Mesenchymal stem cell (in vitro differentiated cells and primary cell): ENCODE data around the gene PYGM.

Experiments used
- DNase-seq: peaks from one replicate; pipeline ENCODE4 v3.0.0-alpha.2; 2013
- H2AFZ ChIP-seq: one replicate; pipeline ENCODE4 v1.6.1; 2013; ENCODE audit warnings: low read depth, mild to moderate bottlenecking, control low read depth, inconsistent platforms, low read length, moderate library complexity
- H2AK5ac ChIP-seq: 2 replicates; pipeline ENCODE4 v1.6.1; 2013; ENCODE audit warnings: low read length, moderate library complexity, mild to moderate bottlenecking, inconsistent platforms; ENCODE audit not compliant: severe bottlenecking
- H2BK120ac ChIP-seq: one replicate; pipeline ENCODE4 v1.6.1; 2013; ENCODE audit warnings: low read depth, mild to moderate bottlenecking, inconsistent platforms, low read length, moderate library complexity
- H2BK12ac ChIP-seq, 2 experiments: one replicate each; pipeline ENCODE4 v1.6.1; 2013; ENCODE audit warnings: inconsistent platforms in 2 of 2, low read length in 2 of 2, mild to moderate bottlenecking in 2 of 2, moderate library complexity in 2 of 2, control low read depth in 1 of 2
- H2BK15ac ChIP-seq: one replicate; pipeline ENCODE4 v1.6.1; 2013; ENCODE audit warnings: mild to moderate bottlenecking, low read depth, inconsistent platforms; ENCODE audit not compliant: poor library complexity, severe bottlenecking
- H2BK5ac ChIP-seq: 2 replicates; pipeline ENCODE4 v1.6.1; 2013; ENCODE audit warnings: low read depth, mild to moderate bottlenecking, low read length, control low read depth, inconsistent platforms; ENCODE audit not compliant: poor library complexity, severe bottlenecking
- H3K14ac ChIP-seq, 2 experiments: one replicate each; pipeline ENCODE4 v1.6.1; 2013; ENCODE audit warnings: inconsistent platforms in 2 of 2, low read length in 2 of 2, control low read depth in 1 of 2, mild to moderate bottlenecking in 1 of 2, moderate library complexity in 1 of 2
- H3K18ac ChIP-seq, 2 experiments: one replicate each; pipeline ENCODE4 v1.6.1; 2013; ENCODE audit warnings: inconsistent platforms in 2 of 2, low read length in 2 of 2, control low read depth in 1 of 2, low read depth in 1 of 2, mild to moderate bottlenecking in 1 of 2
- H3K23ac ChIP-seq, 2 experiments: one replicate each; pipeline ENCODE4 v1.6.1; 2013; ENCODE audit warnings: inconsistent platforms in 2 of 2, low read length in 2 of 2, mild to moderate bottlenecking in 2 of 2, moderate library complexity in 2 of 2, control low read depth in 1 of 2
- H3K27ac ChIP-seq: 2 replicates; pipeline ENCODE4 v1.5.1; 2013; ENCODE audit warnings: mild to moderate bottlenecking, moderate library complexity, low read length, control low read depth, inconsistent platforms; ENCODE audit not compliant: poor library complexity, severe bottlenecking
- H3K27me3 ChIP-seq, 2 experiments: 2 replicates each; pipeline versions ENCODE4 v1.6.1 to v1.7.0; 2013; ENCODE audit warnings: low read length in 2 of 2, mild to moderate bottlenecking in 2 of 2, moderate library complexity in 2 of 2, control low read depth in 1 of 2, inconsistent platforms in 1 of 2; ENCODE audit not compliant: control insufficient read depth in 1 of 2, insufficient read depth in 1 of 2
- H3K36me3 ChIP-seq, 2 experiments: 2 replicates each; pipeline versions ENCODE4 v1.6.1 to v1.7.0; 2013; ENCODE audit warnings: low read length in 2 of 2, control low read depth in 1 of 2, inconsistent platforms in 1 of 2, low read depth in 1 of 2, mild to moderate bottlenecking in 1 of 2; ENCODE audit not compliant: insufficient read depth in 2 of 2, control insufficient read depth in 1 of 2
- H3K4ac ChIP-seq, 2 experiments: one replicate each; pipeline ENCODE4 v1.6.1; 2013; ENCODE audit warnings: inconsistent platforms in 2 of 2, low read length in 2 of 2, mild to moderate bottlenecking in 2 of 2, moderate library complexity in 2 of 2, control low read depth in 1 of 2, low read depth in 1 of 2
- H3K4me1 ChIP-seq: 2 replicates; pipeline ENCODE4 v1.6.1; 2013; ENCODE audit warnings: low read depth, low read length, control low read depth; ENCODE audit not compliant: control insufficient read depth, insufficient read depth
- H3K4me2 ChIP-seq: 2 replicates; pipeline ENCODE4 v1.6.1; 2013; ENCODE audit warnings: low read length, mild to moderate bottlenecking, inconsistent platforms; ENCODE audit not compliant: poor library complexity, severe bottlenecking
- H3K4me3 ChIP-seq, 2 experiments: 2 replicates each; pipeline versions ENCODE4 v1.5.1 to v1.7.0; 2013; ENCODE audit warnings: low read length in 2 of 2, mild to moderate bottlenecking in 2 of 2, control low read depth in 1 of 2, low read depth in 1 of 2; ENCODE audit not compliant: insufficient read depth in 1 of 2
- H3K79me1 ChIP-seq: replicated peaks from 2 replicates; pipeline ENCODE4 v1.6.1; 2013; ENCODE audit warnings: mild to moderate bottlenecking, control low read depth, low read length, inconsistent platforms; ENCODE audit not compliant: poor library complexity, severe bottlenecking
- H3K9ac ChIP-seq: 2 replicates; pipeline ENCODE4 v1.7.0; 2013; ENCODE audit warnings: mild to moderate bottlenecking, low read length, moderate library complexity
- H3K9me3 ChIP-seq: 2 replicates; pipeline ENCODE4 v1.7.0; 2013; ENCODE audit warnings: mild to moderate bottlenecking, low read length; ENCODE audit not compliant: control insufficient read depth
- H4K8ac ChIP-seq: one replicate; pipeline ENCODE4 v1.6.1; 2013; ENCODE audit warnings: inconsistent platforms, mild to moderate bottlenecking, low read length, moderate library complexity
- H4K91ac ChIP-seq: one replicate; pipeline ENCODE4 v1.6.1; 2013; ENCODE audit warnings: mild to moderate bottlenecking, low read length, inconsistent platforms
- WGBS: methylation state at CpG from one replicate; pipeline ENCODE4 v1.1.7; 2013; ENCODE audit warnings: mixed read lengths; 5-methylcytosine and 5-hydroxymethylcytosine counted together

The PYGM gene

GRCh38 chr11:64799256-64799622, 39.5 kb upstream of the PYGM start:
- H2AFZ ChIP-seq, result no peak overlapping the region

GRCh38 chr11:64796757-64797541, 37.2 kb upstream of the PYGM start:
- no peak overlapping the region for H2BK120ac ChIP-seq
- no peak overlapping the region for H2BK5ac ChIP-seq
- no peak overlapping the region for H4K91ac ChIP-seq
- no peak overlapping the region for H3K27ac ChIP-seq
- 97% methylated on average over 14 of the region's 19 CpGs for WGBS
- no peaks in the 10 kb centered on the region for H3K9me3 ChIP-seq
- H3K4ac ChIP-seq, result no peak overlapping the region
- H3K4me3 ChIP-seq, result no peak overlapping the region
- H3K14ac ChIP-seq, result no peak overlapping the region
- no peak overlapping the region for H3K18ac ChIP-seq
- no peak overlapping the region for H3K9ac ChIP-seq
- no peak overlapping the region for H2BK15ac ChIP-seq
- H3K27me3 ChIP-seq, result no peaks in the 10 kb centered on the region
- peaks cover 19 to 67% of the 10 kb centered on the region in 2 experiments for H3K36me3 ChIP-seq
- H3K23ac ChIP-seq, result no peak overlapping the region
- no peak for DNase-seq
- H2AFZ ChIP-seq, result no peak overlapping the region
- peaks cover 9% of the 10 kb centered on the region for H3K4me1 ChIP-seq
- H4K8ac ChIP-seq, result no peak overlapping the region
- H2BK12ac ChIP-seq, result no peak overlapping the region
- no peak overlapping the region for H2AK5ac ChIP-seq
- no peak overlapping the region for H3K4me2 ChIP-seq
- peaks cover 2% of the 10 kb centered on the region for H3K79me1 ChIP-seq

More at GRCh38 chr11:64799256-64799622, 39.5 kb upstream of the PYGM start:
- Histone ChIP-seq H2BK120ac (no peak overlapping the region), H3K18ac (no peak overlapping the region), H3K14ac (no peak overlapping the region), H3K79me1 (peaks cover 5% of the 10 kb centered on the region), H2BK15ac (no peak overlapping the region), H3K4me3 (no peak overlapping the region), H2BK12ac (no peak overlapping the region), H2BK5ac (no peak overlapping the region), H3K27me3 (no peaks in the 10 kb centered on the region), H3K9me3 (no peaks in the 10 kb centered on the region), H4K8ac (no peak overlapping the region), H3K4me1 (peaks cover 21% of the 10 kb centered on the region), H3K4ac (no peak overlapping the region), H3K23ac (no peak overlapping the region), H3K4me2 (no peak overlapping the region), H3K36me3 (peaks cover 21 to 55% of the 10 kb centered on the region in 2 experiments), H3K27ac (no peak overlapping the region), H2AK5ac (no peak overlapping the region), H3K9ac (no peak overlapping the region), H4K91ac (no peak overlapping the region)
- DNase-seq, result no peak
- 89% methylated on average over 4 of the region's 7 CpGs for WGBS

- H3K4ac ChIP-seq, result no peak overlapping the region
- H2BK15ac ChIP-seq, result no peak overlapping the region
- H3K14ac ChIP-seq, result no peak overlapping the region
- H3K9me3 ChIP-seq, result no peaks in the 10 kb centered on the region
- DNase-seq, result no peak
- H4K91ac ChIP-seq, result no peak overlapping the region
- no peak overlapping the region for H2BK5ac ChIP-seq
- H2BK120ac ChIP-seq, result no peak overlapping the region
- H3K36me3 ChIP-seq, result peaks cover 19 to 69% of the 10 kb centered on the region in 2 experiments
- H4K8ac ChIP-seq, result no peak overlapping the region
- no peaks in the 10 kb centered on the region for H3K27me3 ChIP-seq
- H3K4me3 ChIP-seq, result no peak overlapping the region
- WGBS, result 88% methylated on average over 19 of the region's 19 CpGs
- H3K23ac ChIP-seq, result no peak overlapping the region
- no peak overlapping the region for H2AFZ ChIP-seq
- H3K4me1 ChIP-seq, result peaks cover 6% of the 10 kb centered on the region
- H2BK12ac ChIP-seq, result no peak overlapping the region
- no peak overlapping the region for H2AK5ac ChIP-seq
- H3K4me2 ChIP-seq, result no peak overlapping the region
- no peak overlapping the region for H3K9ac ChIP-seq
- peaks cover 2% of the 10 kb centered on the region for H3K79me1 ChIP-seq
- H3K27ac ChIP-seq, result no peak overlapping the region
- H3K18ac ChIP-seq, result no peak overlapping the region
Observed at GRCh38 chr11:64796047-64796756, 36.4 kb upstream of the PYGM start.

- Histone ChIP-seq H3K14ac (no peak overlapping the region), H2AFZ (no peak overlapping the region), H3K4me3 (no peak overlapping the region), H3K79me1 (peaks cover 2% of the 10 kb centered on the region), H3K4me1 (no peaks in the 10 kb centered on the region), H3K4ac (no peak overlapping the region), H3K27me3 (no peaks in the 10 kb centered on the region), H3K23ac (no peak overlapping the region), H3K18ac (no peak overlapping the region), H3K36me3 (peaks cover 23 to 65% of the 10 kb centered on the region in 2 experiments), H4K91ac (no peak overlapping the region), H3K27ac (no peak overlapping the region), H2AK5ac (no peak overlapping the region), H4K8ac (no peak overlapping the region), H2BK120ac (no peak overlapping the region), H2BK5ac (no peak overlapping the region), H3K9ac (no peak overlapping the region), H3K4me2 (no peak overlapping the region), H2BK15ac (no peak overlapping the region), H3K9me3 (no peaks in the 10 kb centered on the region), H2BK12ac (no peak overlapping the region)
- DNase-seq, result no peak
- WGBS, result 95% methylated on average over 10 of the region's 10 CpGs
Observed at GRCh38 chr11:64794526-64794925, 34.8 kb upstream of the PYGM start.
